Measurements from ENCODE around the gene PAX5.

- TF ChIP-seq CTCF (IDR thresholded peaks at IDR 0.05), result no peak
- TF ChIP-seq POLR2A (IDR thresholded peaks at IDR 0.05), result no peak
Measured at GRCh38 chr9:36846621-36847020, 187.4 kb downstream of the PAX5 start.
